ENCODE measurements around the gene SYCN.
"Not testable (repeated sequence)": the region's sequence is repeated elsewhere in the genome, so short reads cannot be mapped to it uniquely, and the experiment has no call there.

SYCN gene

GRCh38 chr19:39218230-39219007 is 14.4 kb upstream of the SYCN start:
- TF ChIP-seq, protein P1, sequence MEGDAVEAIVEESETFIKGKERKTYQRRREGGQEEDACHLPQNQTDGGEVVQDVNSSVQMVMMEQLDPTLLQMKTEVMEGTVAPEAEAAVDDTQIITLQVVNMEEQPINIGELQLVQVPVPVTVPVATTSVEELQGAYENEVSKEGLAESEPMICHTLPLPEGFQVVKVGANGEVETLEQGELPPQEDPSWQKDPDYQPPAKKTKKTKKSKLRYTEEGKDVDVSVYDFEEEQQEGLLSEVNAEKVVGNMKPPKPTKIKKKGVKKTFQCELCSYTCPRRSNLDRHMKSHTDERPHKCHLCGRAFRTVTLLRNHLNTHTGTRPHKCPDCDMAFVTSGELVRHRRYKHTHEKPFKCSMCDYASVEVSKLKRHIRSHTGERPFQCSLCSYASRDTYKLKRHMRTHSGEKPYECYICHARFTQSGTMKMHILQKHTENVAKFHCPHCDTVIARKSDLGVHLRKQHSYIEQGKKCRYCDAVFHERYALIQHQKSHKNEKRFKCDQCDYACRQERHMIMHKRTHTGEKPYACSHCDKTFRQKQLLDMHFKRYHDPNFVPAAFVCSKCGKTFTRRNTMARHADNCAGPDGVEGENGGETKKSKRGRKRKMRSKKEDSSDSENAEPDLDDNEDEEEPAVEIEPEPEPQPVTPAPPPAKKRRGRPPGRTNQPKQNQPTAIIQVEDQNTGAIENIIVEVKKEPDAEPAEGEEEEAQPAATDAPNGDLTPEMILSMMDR (IDR thresholded peaks at IDR 0.05; ENCODE audit: low read length, missing control alignments): no peak
- no peak overlapping the region for H3K4me3 ChIP-seq (replicated peaks; ENCODE audit: low read depth, low read length)
- no peak for DNase-seq (ENCODE audit: low read depth)

DNA sequence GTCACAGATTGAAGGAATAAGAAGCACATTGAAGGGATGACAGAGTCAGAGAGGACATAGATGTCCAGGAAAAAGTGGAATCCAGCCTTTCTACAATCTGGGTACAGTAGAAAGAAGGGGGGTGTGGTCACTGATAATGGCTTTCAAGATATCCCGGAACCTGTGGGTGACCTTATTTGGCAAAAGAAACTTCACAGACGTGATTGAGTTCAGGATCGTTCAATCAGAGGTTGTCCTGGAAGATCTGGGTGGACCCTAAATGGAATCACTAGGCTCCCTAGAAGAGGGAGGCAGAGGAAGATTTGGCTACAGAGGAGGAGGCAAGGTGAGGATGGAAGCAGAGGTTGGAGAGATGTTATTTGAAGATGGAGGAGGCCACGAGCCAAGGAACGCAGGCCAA is 13.0 kb upstream of the SYCN start:
- DNase-seq (ENCODE audit: low read depth): no peak
- no peak overlapping the region for H3K4me3 ChIP-seq (replicated peaks; ENCODE audit: low read depth, low read length)
- TF ChIP-seq, protein P1 (IDR thresholded peaks at IDR 0.05; ENCODE audit: low read length, missing control alignments): no peak

DNA sequence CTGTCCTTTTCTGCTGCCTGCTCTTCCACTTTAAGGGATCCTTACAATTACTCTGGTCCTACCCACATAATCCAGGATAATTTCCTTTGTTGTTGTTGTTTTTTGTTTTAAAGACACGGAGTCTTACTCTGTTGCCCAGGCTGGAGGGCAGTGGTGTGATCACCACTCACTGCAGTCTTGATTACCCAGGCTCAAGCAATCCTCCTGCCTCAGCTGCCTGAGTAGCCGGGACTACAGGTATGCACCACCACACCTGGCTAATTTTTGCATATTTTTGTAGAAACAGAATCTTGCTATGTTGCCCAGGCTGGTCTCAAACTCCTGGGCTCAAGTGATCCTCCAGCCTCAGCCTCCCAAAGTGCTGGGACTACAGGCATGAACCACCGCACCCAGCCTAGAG is 11.3 kb upstream of the SYCN start:
- H3K4me3 ChIP-seq (replicated peaks; ENCODE audit: low read depth, low read length); DNase-seq (ENCODE audit: low read depth): not testable (repeated sequence)

- peak; percentile 21 for DNase-seq (ENCODE audit: low read depth)
- no peak overlapping the region for H3K4me3 ChIP-seq (replicated peaks; ENCODE audit: low read depth, low read length)
- TF ChIP-seq, protein P1 (IDR thresholded peaks at IDR 0.05; ENCODE audit: low read length, missing control alignments): peak; percentile 29
These were observed 8.3 kb upstream of the SYCN start for GRCh38 chr19:39212375-39212742.

DNA sequence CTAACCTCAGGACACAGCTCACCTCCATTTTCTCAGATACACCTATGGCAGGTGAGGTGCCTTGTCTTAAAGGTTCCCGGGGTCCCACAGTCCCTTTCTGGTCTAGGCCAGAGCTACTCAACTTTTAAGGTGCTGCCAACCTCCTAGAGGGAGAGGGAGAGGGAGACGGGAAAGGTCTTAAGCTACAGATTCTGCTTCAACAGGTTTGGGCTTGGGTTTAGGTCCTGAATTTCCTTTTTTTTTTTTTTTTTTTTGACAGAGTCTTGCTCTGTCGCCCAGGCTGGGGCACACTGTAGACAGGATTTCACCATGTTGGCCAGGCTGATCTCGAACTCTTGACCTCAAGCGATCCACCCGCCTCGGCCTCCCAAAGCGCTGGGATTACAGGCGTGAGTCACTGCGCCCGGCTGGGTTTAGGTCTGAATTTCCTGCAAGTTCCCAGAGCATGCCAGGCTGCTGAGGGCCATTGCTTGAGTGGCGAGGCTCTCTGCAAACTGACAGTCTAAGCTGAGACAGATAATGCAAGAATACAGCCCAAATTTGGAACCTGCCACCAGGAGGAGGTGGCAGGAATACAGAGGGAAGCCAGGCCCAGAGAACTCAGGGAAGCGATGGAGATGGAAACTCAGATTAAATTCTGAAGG is 7.8 kb upstream of the SYCN start:
- TF ChIP-seq, protein P1 (IDR thresholded peaks at IDR 0.05; ENCODE audit: low read length, missing control alignments): no peak
- no peak overlapping the region for H3K4me3 ChIP-seq (replicated peaks; ENCODE audit: low read depth, low read length)
- no peak for DNase-seq (ENCODE audit: low read depth)

DNA sequence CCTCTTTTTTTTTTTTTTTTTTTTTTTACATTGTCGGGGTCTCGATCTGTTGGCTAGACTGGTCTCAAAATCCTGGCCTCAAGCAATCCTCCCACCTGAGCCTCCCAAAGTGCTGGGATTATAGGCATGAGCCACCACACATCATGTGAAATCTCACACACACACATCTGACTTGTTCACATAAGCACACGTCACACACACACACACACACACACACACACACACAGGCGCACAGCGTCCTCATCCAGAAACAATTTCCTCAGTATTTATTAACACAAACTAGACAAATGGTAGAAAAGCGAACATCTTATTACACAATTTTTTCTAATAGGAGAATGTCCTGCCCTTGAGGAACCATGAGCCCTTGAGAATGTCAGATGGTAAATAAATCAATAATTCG is 5.1 kb upstream of the SYCN start:
- TF ChIP-seq, protein P1 (IDR thresholded peaks at IDR 0.05; ENCODE audit: low read length, missing control alignments): no peak
- H3K4me3 ChIP-seq (replicated peaks; ENCODE audit: low read depth, low read length): no peak overlapping the region
- no peak for DNase-seq (ENCODE audit: low read depth)

- no peak overlapping the region for H3K4me3 ChIP-seq (replicated peaks; ENCODE audit: low read depth, low read length)
- no peak for DNase-seq (ENCODE audit: low read depth)
- TF ChIP-seq, protein P1 (IDR thresholded peaks at IDR 0.05; ENCODE audit: low read length, missing control alignments): no peak
These were observed 4.2 kb upstream of the SYCN start for GRCh38 chr19:39208175-39208795.
